Astrocyte of the cerebellum (primary cell): ENCODE data around the gene RHEB.

Experiments used
- DNase-seq: peaks from one replicate; pipeline ENCODE4 v3.0.0-alpha.2; 2011; ENCODE audit warnings: low read depth
- H3K4me3 ChIP-seq: 2 replicates; pipeline ENCODE4 v1.5.1; 2011; ENCODE audit warnings: mild to moderate bottlenecking, low read depth, low read length, moderate library complexity
- CTCF ChIP-seq: IDR thresholded peaks from 2 replicates; pipeline ENCODE4 v1.5.1; 2012; ENCODE audit warnings: low read length, low read depth, moderate library complexity, mild to moderate bottlenecking; ENCODE audit errors: missing control alignments
- in situ Hi-C: cut with HindIII; loops from 2 replicates; pipeline ENCODE4 v1.10.0; 2017; ENCODE audit warnings: low sequenced_read_pairs

The RHEB gene

GRCh38 chr7:151423936-151424335 is 95.8 kb downstream of the RHEB start:
- no peak for DNase-seq
- in situ Hi-C loops = no loop called here

GRCh38 chr7:151423226-151423625 is 96.5 kb downstream of the RHEB start:
- no peak for TF ChIP-seq CTCF
- no peak overlapping the region for H3K4me3 ChIP-seq
- no peak for DNase-seq
- in situ Hi-C loops = no loop called here

More at GRCh38 chr7:151423936-151424335, 95.8 kb downstream of the RHEB start:
- no peak for TF ChIP-seq CTCF
- no peak overlapping the region for H3K4me3 ChIP-seq

GRCh38 chr7:151422212-151422611 is 97.5 kb downstream of the RHEB start:
- no peak for DNase-seq
- TF ChIP-seq CTCF = no peak
- in situ Hi-C loops = no loop called here
- no peak overlapping the region for H3K4me3 ChIP-seq

- DNase-seq = no peak
- H3K4me3 ChIP-seq = no peak overlapping the region
- TF ChIP-seq CTCF = no peak
- in situ Hi-C loops = no loop called here
These were observed 99.6 kb downstream of the RHEB start for GRCh38 chr7:151420144-151420543.

- no peak overlapping the region for H3K4me3 ChIP-seq
- no peak for DNase-seq
- in situ Hi-C loops = no loop called here
- TF ChIP-seq CTCF = no peak
These were observed 102.8 kb downstream of the RHEB start for GRCh38 chr7:151416941-151417315.

GRCh38 chr7:151416112-151416940 is 103.4 kb downstream of the RHEB start:
- no peak for TF ChIP-seq CTCF
- in situ Hi-C loops = no loop called here
- H3K4me3 ChIP-seq = no peak overlapping the region
- no peak for DNase-seq
